SK-N-SH (cell line): Measurements from ENCODE around the gene RFWD3.

Experiments
- TAF1 ChIP-seq: IDR thresholded peaks from 2 replicates; pipeline ENCODE4 v1.6.1; 2012; ENCODE audit warnings: low read depth, mild to moderate bottlenecking, low read length, moderate library complexity, borderline replicate concordance
- YY1 ChIP-seq: IDR thresholded peaks from 2 replicates; pipeline ENCODE4 v1.4.0; 2012; ENCODE audit warnings: low read depth, mild to moderate bottlenecking
- TF ChIP-seq, protein P1 (sequence below): fragments of 200-600 bp; sonication (generic); IDR thresholded peaks from 2 replicates; pipeline ENCODE4 v1.6.1; 2017; ENCODE audit warnings: antibody characterized with exemption, mild to moderate bottlenecking, moderate library complexity

DNA sequence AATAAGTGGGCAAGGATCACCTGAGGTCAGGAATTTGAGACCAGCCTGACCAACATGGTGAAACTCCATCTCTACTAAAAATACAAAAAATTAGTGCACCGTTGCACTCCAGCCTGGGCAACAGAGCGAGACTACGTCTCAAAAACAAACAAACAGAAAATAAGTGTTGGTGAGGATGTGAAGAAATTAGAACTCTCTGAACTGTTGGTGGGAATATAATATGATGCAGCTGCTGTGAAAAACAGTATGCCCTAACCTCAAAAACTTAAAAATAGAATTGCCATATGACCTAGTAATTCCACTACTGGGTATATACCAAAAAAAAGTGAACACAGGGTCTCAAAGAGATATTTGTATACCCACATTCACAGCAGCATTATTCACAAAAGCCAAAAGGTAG, 85.8 kb downstream of the RFWD3 start:
- TF ChIP-seq, protein P1, sequence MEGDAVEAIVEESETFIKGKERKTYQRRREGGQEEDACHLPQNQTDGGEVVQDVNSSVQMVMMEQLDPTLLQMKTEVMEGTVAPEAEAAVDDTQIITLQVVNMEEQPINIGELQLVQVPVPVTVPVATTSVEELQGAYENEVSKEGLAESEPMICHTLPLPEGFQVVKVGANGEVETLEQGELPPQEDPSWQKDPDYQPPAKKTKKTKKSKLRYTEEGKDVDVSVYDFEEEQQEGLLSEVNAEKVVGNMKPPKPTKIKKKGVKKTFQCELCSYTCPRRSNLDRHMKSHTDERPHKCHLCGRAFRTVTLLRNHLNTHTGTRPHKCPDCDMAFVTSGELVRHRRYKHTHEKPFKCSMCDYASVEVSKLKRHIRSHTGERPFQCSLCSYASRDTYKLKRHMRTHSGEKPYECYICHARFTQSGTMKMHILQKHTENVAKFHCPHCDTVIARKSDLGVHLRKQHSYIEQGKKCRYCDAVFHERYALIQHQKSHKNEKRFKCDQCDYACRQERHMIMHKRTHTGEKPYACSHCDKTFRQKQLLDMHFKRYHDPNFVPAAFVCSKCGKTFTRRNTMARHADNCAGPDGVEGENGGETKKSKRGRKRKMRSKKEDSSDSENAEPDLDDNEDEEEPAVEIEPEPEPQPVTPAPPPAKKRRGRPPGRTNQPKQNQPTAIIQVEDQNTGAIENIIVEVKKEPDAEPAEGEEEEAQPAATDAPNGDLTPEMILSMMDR = no peak
- TF ChIP-seq TAF1 (no peak), YY1 (no peak)
